GM21723 (cell line): Measurements from ENCODE around the gene TOPAZ1.
A peak's percentile ranks its signal among the peaks of the same experiment; 100 is the strongest.

Experiments used
- ATAC-seq: cut with Tn5 transposase; IDR thresholded peaks from one replicate; pipeline ENCODE4 v1.9.1; 2021; ENCODE audit warnings: mild to moderate bottlenecking, moderate library complexity; ENCODE audit not compliant: unreplicated experiment

The TOPAZ1 gene

DNA sequence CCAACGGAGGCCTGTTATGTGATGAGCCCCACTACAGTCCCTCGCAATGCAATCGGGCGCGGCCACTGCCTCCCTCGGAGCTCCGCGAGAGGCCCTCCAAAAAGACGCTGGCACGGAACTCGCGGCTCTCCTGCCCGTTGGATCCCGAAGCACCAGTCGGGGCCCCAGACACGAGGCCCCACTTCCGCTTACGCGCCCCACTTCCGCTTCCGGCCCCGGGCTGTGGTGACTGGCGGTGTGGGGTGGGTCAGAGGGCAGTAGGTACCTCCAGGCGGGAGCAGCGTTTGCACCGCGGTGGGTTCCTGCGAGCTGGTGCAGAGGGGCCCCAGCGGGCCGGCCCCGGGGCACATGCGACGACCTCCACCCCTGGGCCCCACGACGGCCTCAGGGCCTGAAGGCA is at the start of gene TOPAZ1:
TSS of gene TOPAZ1 (plus strand) at position 181 of the 400 bp plus-strand sequence. CDS start at position 349, 168 bp downstream.
- ATAC-seq, result no peak

DNA sequence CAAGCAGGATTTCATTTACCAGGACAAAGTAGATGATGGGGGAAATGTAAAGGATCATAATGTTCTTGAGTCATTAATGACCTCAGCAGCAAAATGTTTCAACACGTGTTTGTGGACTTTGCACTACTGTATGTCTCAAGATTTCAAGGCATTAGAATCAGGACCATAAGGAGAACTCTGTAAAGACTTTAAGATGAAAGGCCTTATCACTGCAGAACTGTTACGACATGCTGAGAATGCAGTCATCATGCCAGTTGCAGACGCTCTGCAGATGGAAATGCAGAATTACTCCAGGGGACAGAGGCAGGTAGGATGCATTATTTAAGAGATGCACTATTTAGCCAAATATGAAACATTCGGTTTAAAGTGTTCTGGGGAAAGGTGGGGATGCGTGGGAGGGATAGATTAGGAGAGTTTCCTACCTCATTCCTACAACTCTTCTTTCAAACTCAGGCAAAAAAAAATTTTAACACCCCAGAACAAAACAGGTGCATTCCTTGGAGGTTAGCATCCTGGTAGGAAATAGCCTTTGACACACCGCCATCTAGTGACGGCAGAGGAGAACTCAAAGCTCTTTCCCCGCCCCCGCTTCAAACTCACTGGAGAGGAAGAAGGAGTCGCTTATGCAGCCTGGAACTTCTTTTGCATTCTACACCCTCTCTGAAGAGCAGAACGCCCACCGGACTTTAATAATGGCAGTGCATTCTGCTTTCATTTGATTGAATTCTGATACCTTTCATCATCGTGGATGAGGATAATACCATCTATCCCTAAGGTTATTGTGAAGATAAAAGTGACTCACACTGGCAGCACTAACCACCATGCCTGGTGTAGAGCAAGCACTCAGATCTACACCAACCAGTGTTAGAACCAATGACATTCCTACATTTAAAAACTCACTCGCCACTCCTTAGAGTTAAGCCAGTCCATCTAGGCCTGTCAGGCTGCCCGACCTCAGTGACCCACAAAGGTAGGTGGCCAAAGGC is 43.1 kb upstream of the TOPAZ1 start:
- ATAC-seq, result peak; percentile 73

DNA sequence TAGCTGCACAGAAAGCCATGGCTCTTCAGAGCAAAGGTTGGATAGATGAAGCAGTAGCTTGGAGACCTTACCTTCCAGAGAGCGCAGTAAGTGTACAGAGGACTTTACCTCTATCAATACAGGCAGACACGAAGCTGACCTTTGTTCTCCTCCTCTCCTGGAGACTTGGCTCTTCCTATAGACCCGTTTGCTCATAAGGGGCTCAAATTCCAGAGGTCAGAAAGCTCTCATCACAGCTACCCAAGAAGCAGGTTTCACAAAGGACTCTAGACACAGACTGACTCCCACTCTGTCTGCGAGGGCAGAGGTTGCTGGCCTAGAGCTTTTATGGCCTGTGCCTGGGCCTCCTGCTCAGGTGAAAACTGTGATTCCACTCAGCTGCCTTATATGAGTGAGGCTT is 35.4 kb upstream of the TOPAZ1 start:
- no peak for ATAC-seq

DNA sequence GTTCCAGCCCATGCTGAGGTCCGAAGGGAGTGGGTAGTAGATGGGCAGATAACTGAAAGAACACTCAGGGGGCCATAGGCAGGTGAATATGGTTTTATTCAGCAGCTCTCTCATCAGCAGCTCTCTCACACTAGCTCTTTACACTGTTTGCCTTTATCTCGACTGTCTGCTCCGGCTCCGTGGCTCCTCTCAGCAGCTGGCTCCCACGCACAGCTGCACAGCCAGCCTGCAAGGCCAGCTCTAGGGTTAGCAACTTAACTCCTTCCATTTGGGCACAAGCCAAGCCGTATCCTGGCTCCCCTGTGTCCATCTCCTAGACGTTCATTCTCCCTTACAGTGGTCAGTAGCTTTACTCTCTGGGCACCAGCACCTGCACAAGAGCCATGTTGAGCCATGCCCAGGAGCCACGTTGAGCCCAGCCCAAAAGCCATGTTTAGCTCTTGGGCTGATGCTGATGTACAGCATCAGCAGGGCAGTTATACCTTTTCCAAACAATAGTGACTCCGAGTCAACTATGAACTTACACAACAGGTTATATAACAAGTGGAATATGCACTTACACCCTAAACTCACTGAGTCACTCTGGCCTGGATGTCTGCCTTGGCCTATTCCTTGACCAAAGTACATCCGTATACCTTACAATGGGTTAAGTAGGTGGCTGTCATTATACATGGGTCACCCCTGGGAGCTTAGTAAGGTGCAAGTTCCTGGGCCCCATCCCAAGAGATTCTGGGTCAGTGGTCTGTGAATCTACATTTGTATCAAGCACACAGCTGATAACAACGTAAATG is 34.6 kb upstream of the TOPAZ1 start:
- ATAC-seq, result no peak

DNA sequence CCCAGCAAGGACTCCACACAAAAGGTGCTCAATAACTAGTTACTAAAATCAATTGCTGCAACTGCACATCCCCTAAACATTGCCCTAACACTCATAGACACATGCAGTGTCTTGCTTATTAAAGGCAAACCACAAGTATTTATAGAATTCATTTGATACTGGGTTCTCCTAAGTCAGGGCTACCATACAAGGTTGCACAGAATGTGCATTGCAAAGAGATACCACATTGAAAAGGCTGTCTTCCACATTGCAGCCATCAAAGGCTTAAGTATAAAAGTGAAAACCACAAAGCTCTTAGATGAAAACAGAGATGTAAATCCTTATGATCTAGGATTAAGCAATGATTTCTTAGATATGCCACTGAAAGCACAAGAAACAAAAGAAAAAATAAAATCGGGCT is 33.6 kb upstream of the TOPAZ1 start:
- no peak for ATAC-seq

DNA sequence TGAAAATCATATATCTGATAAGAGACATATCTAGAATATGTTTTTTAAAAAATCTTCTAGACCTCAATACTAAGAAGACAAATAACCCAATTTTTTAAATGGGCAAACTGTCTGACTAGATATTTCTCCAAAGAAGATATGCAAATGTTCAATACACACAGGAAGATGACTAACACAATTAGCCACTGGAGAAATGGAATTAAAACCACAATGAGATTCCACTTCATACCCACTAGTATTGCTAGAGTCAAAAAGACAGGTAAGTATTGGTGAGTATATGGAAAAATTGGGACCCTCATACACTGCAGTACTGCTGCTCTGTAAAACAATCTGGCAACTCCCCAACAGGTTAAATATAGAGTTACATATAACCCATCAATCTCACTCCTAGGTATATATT is 33.1 kb upstream of the TOPAZ1 start:
- ATAC-seq, result no peak

DNA sequence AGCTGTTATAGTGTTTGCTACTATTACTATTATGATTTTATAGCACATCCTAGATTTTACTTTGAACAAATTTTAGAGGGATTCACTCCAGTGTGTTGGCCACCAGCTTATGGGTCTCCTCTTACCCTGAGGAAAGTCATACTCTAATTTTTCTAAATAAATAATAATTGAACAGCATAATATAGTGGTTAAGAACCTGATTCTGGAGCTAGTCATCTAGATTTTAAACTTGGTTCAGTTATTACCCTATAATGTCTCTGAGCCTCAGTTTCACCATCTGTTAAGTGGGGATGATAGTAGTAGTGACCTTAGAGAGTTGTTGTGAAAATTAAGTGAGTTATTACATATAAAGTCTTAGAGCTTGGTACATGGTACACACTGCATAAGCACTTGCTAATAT is 30.7 kb upstream of the TOPAZ1 start:
- ATAC-seq, result no peak

DNA sequence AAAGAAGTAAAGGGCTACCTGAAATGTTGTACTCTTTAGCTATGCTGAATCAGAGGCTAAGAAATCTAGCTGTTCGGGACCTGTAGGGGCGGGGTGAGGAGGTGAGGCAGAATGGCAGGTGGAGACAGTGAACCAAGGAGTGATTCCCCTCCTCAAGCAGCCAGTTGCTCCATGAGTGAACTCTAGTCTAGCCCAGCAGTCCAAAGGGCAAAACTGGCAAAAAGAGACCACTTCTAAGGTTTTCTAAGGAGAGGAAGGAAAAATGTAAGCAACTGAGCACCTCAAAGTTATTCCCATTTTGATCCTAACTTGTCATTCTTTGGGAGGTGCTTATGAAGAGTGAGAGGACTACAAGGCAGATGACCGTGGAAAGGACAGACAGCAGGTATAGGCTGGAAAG is 19.3 kb upstream of the TOPAZ1 start:
- ATAC-seq, result no peak

DNA sequence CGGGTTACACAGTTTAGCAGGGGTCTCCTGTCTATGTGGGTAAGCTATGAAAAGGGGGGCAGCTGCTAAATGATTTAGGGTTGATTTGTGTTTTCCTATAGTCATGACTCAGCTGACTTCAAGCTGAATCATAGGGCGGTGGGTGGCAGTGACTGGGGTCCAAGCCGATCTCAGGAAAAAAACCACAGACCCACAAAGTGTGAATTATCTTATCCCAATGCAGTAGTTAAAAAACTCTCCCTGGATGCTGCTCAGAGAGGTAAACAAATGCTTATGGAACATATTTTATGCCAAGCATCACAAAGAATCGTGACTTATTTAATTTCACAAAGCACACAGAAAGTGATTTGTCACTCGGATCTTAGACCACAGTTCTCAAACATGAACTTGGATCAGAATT is 18.4 kb upstream of the TOPAZ1 start:
- no peak for ATAC-seq

DNA sequence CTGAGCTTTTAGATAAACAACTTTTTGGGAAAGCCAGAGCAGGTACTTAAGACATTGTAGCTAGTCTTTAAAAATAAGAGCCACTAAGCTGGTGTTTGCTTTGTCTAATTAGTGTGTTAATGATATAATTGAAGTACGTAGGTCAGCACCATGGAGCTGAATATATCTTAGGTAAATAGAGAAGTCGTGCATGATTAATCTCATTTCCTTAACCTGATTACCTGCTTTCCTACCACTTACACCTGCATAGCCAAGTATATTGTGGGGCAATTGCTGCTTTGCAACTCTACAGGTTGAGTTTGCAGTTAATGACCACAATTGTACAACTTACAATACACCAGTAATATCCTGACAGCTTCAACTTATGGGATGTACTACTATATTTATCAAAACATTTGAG is 17.6 kb upstream of the TOPAZ1 start:
- no peak for ATAC-seq

DNA sequence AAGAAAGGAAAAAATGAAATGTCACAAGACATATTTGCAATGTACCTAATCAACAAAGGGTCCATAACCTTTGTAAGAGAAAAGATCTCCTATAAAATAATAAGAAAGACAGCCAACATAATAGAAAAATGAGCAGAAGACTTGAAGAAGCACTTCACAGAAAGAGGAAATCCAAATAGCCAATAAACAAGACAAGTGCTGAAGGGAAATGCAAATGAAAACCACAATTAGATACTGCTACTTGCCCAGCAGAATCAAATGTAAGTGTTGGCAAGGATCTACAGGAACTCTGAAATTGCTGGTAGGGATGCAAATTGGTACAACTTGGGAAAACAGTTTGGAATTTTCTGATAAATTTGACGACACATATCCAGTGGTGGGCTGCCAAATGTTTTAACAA is 15.1 kb upstream of the TOPAZ1 start:
- no peak for ATAC-seq

DNA sequence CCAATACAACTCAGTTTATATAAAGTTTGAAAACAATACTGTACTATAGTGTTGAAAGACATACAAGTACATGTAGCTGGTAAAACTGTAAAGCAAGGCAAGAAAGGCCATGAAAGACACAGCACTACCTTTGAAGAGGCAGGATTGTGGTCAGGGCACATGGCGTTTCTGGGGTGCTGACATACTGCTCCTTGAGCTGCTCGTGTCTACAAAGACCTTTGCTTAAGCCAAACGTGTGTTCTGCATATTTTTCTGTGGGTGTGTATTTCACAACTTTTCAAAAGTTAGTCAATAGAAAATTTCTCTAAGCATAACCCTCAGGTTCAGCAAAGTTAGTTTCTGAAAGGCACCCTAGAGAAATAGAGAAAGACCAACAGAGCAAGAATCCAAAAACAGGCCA is 14.1 kb upstream of the TOPAZ1 start:
- ATAC-seq, result no peak

DNA sequence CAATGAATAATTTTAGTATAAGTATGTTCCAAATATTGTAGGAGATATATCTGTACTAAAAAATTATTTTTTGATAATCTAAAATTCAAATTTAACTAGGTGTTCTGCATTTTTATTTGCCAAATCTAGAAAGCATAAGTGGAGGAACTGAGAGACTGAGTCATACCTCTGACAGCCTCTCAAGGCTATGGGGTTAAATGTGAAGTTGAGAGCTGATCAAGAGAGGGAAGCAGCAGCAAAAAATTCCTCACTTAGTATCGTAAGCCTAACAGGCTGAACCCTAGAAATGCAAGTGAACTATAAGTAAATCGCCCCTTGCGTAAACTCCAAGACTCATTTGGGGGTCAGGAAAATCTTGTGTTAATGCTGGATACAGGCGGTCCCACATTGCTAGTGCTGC is 12.8 kb upstream of the TOPAZ1 start:
- ATAC-seq, result no peak

DNA sequence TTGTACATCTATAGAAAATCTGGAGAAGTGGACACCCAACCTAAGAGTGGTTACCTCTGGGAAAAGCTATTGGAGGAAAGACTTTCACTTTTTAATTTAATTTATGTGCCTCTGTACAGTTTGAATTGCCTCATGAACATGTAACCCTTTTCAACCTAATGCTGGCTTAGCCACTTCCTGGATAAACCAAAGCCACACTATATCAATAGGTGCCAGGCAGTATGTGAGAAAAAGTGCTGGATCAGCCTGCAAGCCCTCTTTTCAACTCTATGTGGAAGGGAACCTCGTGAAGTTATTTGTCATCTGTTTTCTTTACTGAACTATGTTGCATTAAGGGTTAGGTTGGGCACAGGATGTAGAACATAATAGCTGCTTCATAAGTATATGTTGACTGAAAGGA is 9.3 kb upstream of the TOPAZ1 start:
- no peak for ATAC-seq

DNA sequence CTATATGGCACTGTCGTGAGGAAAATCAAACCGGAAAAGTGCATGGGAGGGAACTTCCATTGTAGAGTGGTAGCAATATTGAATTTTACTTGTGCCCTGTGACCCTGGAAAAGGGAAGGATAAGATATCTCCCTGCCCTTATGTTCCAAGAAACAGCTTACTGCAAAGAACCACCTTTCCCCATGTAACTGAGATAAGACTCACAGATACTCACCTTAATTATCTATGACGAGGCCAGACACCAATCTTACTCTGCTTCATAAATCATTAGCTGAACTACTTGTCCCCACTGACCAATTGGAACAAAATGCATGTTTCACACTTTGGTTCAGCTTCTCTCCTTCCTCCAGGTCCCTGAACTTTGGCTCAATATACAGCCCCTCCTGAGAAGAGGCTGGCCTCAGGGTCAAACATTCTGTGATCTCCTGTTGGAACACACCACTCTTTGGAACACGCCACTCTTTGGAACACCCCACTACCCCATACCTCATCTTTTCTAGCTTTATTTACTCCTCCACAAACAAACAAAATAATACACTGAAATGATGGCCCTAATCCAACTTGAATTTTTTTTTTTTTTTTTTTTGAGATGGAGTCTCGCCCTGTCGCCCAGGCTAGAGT is 6.9 kb upstream of the TOPAZ1 start:
- ATAC-seq, result no peak

DNA sequence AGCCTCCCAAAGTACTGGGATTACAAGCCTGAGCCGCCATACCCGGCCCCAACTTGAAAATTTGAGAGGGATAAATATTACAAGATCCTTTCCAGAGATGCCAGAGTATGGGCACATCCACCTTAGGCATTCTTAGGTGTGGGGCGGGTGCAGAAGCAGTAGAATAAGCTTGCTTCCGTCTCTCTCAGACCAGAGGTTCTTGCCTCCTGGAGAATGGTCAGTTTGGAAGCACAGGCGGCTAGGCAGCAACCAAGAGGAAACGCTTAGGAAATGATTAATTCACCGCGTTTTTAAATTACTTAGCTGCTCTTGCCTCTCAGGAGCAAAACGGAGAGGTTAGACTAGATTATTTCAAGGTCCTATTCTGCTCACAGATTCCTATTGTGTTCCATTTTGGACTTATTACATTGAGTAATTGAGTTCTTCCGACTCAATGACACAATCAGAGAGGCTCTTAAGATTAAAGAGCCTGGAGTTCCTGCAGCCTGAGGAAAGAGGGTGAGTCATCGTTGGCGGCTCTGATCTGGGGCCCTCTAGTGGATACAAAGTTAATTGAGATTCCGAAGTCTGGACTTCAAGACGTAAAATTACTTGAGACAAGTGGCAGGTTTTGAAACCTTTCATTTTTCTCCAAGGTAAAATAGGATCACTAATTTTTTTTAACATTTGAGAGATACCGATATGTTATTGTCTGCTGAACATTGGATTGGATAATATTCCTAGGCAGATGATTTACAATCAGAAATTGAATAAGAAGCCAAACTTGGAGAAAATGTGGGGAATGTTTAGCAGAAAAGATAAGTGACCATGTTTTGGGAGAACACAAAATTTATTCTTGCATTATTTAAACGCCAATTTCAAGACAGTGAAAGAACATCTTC is 5.8 kb upstream of the TOPAZ1 start:
- ATAC-seq, result no peak

DNA sequence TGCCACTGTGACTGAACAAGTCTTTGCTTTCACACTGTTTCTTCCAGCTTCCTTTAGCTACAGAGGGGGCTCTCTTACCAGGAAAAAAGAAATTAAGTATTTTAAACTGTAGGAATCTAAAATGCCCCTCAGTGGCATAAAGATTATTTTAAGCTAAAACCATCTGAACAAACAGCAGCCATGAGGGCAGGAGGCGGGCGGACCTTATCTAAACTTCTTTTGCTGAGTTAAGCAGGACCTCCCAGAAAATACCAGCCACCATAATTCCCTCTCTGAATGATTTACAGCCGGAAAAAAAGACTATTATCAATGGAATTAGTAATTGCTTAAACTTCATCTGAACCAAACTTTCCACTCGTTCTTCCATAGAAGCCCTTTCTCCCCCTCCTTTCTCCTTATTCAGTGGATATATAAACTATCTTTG is 5.2 kb upstream of the TOPAZ1 start:
- ATAC-seq, result no peak

DNA sequence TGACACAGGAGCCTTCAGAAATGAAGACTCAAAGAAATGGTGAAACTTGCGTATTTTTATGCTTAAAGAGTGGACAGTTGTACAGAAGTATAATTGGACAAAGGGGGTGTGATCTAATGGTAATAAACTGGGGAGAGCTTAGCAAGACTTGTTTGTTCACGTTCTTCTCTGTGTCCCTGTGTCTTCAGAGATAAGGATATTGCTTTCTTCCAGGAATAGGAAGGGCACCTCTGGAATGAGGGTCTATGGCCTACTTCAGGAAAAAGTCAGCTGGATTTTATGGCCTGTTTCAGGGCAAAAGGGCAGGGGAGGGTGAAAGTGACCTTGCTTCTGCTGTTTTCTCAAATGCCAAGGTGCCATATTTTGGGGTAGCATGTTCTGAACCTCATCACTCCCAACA is 4.5 kb upstream of the TOPAZ1 start:
- ATAC-seq, result no peak

DNA sequence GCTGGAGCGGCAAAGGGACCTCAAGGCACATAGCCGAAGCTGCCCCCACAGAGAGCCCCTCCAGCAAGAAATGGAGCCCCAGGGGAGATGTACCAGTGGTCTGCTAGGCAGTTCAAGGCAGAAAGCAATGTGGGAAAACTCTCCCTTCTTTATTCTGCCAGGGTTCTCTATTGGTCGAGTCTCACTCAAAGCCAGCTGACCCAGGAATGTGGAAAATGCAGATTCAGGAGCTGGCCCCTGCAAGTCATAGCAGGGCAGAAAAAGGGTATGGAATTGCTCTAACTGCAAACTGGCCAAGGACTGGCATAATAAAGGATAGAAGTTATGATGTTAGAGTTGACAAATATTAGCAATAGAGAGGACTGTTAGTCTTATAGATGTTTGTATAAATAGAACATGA is 4.0 kb upstream of the TOPAZ1 start:
- ATAC-seq, result no peak

DNA sequence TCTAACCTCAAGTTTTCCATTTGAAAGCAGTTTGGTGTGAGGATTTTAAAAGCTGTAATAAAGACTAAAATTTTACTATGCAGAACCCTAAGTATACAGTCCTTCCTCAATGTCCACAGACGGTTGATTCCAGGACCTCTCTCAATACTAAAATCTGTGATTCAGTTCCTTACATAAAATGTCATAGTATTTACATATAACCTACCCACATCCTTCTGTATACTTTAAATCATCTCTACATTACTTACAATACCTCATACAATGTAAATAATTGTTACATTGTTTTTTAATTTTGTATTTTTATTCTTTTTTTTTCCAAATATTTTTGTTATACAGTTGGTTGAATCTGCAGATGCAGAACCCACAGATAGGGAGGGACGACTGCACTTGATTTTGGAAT is 2.8 kb upstream of the TOPAZ1 start:
- ATAC-seq, result no peak

DNA sequence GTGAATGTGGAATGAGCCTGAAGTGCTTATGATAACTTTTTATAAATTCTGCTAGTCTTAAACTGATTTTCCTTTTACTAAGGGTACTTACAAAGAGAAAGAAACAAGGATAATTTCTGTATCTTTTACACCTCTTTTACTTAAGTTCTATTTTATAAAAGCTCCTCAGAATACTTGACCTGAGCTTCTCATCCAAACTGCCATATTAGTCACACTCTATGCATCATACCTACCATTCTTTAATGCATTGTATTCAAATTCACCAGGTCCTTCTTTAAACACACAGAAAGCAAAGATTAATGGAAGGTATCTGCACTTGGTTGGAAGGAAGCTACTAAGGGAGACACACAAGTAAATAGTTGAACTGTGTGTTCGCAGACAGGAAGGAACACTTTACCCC is 1.6 kb upstream of the TOPAZ1 start:
- ATAC-seq, result no peak
